GM19438 (cell line): ENCODE data around the gene HNRNPF.
"Not testable (repeated sequence)": the region's sequence is repeated elsewhere in the genome, so short reads cannot be mapped to it uniquely, and the experiment has no call there.

Experiments used
- ATAC-seq: cut with Tn5 transposase; IDR thresholded peaks from one replicate; pipeline ENCODE4 v1.9.1; 2021; ENCODE audit warnings: low read depth; ENCODE audit not compliant: unreplicated experiment

The HNRNPF gene

DNA sequence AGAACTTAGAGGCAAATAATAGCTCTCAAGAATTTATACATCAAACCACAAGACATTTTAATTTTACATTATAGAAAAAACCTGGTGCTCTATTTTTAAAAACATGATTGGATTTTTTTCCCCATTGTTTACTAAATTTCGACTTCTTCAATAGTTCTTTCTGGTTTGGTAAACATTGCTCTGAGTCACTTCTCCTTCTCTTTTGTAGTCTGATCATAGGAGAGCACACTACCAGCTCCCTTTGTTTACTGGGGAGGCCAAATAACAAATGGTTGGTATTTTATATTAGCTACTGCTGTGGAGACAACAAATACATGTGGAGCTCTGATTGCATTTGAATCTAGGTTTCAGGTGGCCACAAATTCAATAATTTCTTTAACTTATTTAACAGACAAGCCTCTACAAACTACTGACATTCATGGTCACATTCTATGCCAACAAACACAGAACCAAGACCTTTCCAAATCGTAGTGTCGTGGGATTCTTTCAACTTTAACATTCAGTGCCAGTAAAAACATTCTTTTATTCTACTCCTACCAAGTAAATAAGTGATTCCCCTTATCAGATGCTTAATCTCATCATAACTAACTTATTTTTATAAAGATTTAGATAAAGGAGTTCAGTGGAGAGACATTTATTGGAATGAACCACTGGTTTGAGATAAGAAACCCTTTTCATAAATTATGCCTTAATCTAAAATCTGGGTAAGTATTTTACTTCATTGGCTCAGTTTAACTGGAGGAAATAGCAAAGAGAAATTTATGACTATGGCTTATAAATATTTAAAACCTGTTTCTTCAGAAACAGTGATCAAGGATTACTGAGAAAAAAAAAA, 55.3 kb downstream of the HNRNPF start:
- ATAC-seq: no peak

DNA sequence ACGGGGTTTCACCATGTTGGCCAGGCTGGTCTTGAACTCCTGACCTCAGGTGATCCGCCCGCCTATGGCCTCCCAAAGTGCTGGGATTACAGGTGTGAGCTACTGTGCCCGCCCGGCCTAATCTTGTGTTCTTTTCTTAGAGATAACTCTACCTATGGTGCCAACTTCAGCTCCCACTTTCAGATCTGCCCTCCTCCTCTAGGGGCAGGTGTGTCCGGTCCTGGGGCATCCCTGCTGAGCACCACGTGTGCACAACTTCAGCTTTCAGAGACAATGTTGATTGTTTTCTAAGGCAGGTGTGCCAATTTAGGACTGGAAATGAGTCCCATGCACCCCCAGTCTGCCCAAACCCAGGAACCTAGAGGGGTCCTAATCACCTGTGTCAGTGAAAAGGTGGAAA, 56.0 kb downstream of the HNRNPF start:
- ATAC-seq: no peak

DNA sequence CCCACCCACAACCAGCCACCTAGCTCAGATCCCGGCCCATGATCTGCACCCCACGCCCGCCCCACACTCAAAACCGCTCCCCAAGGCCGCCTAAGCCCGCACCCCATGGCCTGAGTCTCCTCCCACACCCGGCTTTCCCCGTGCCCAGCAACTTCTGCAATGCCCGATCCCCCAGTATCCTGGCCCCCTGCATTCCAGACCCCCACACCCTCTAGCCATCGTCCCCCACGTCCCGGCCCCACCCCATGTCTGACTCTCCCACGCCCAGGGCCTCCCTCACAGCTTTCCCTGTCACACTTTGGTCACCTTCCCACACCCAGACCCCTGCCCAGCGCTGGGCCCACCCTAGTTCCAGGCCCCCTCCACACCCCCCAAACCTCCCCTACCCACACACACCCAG, 57.7 kb downstream of the HNRNPF start:
- no peak for ATAC-seq

DNA sequence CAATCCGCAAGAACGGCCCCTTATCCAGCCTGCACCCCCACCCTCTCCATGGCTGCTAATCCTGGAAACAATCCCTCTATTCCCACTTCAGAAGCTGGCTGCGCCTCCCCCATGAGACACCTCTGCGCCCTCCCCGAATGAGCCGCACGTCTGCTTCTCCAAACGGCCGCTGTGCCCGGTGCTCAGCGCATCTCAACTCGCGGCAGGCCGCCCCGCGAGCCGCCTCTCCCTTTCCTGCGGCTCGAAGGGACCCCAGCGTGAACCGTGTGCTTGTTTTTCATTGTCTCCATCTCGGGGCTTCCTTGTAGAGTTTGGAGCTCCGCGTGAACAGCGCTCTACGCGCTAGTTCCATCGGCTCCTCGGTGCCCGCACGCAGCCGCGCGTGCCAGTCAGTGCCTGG, 58.3 kb downstream of the HNRNPF start:
- no peak for ATAC-seq

DNA sequence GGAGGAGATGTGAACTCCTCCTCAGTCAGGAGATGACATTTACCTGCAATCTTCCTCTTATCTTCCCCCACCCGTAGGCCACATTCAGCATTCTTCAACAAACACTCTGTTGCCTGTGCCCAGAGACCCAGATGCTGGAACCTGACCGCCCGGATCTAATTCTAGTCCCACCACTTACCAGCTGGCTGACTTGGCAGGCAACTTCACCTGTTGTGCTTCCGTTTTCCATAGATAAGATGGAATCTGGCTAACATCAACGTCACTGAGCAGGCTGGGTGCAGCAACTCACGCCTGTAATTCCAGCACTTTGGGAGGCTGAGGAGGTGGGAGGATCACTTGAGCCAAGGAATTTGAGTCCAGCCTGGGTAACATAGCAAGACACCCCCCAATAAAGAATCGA, 58.8 kb downstream of the HNRNPF start:
- no peak for ATAC-seq

DNA sequence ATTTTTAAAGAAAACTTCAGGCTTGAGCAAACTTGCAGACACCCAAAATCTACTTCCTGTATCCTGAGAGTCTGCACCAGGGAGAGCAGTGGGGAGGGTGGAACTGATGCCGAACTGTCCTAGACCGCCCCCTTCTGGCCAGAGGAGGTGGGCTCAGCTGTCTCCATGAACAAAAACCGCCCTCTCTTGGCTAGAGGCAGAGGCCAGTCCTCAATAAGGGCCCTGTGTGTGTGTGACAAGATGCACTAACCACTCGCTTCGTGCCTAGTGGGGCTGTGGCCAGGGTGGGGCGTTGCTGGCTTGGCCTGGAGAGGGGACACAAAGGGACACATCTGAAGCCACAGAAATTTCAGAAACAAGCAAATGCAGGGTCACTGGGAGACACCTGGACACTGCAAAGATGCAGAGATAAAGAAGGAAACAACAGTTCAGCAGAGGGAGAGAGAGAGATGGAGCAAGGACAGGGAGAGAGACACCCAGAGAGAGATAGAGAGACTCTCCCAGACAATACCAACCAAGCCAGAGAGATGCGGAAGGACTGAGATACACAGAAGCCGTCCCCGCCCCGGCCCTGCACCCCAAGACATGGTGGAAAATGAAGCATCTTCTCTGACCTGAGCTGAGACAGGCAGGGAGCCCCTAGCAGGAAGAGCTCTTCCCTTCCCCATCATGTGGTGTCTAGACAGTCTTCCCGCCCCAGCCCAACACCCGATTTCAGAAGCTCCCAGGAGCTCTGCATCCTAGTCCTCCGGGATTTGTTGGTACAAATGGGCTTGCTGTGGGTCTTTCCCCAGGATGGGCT, 60.3 kb downstream of the HNRNPF start:
- peak; percentile 99 for ATAC-seq

DNA sequence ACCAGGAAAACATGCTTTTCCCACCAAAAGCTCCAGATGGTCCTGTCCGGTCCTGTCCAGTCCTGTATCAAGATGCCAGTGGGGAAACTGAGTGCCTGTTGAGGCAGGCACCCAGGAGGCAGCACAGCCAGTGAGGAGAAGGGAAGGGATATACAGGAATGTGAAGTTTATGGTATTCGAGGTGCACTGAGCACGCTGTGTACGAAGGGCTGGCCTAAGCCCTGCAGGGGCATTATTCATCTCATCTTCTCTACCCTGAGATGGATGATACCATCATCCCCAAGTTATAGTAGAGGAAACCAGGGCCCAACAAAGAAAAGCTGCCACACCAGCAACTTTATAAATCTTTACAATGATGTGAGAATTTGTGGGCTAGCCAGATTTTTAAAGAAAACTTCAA, 61.0 kb downstream of the HNRNPF start:
- ATAC-seq: no peak

DNA sequence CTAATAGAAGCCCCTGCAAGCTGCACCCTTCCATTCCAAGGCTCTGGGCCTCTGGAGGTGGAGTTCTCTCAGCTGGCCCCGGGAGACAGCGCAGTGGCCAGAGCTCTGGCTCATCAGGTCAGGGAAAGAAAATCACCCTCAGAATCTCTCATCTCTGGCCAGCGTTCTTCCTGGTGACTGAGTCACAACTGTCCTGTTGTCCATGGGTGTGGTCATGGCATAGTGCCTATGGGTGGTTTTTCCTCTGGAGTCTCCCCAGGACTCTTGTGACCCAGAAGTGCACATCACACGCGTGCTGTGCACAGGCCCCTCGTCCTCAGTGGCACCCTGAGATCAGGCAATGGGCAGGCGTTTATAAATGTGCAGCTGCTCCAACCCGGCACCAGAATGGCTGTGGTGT, 64.9 kb downstream of the HNRNPF start:
- no peak for ATAC-seq

DNA sequence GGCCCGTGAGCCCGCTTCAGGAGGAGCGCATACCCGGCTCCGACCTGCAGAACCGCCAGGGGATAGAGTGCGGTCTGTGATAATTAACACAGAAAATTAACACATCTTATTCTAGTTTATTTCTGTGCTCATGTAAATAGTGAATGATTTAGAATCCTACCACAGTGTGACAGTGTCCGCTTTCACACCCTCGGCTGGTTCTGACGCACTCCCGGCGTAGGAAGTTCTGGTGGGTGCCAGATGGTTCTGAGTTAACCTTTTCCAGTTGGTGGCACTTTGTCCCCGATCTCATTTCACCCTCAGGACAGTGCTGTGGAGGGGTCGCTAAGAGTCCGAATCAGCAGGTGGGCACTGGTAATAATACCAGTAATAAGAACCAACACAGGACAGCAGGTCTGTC, 65.9 kb downstream of the HNRNPF start:
- no peak for ATAC-seq

DNA sequence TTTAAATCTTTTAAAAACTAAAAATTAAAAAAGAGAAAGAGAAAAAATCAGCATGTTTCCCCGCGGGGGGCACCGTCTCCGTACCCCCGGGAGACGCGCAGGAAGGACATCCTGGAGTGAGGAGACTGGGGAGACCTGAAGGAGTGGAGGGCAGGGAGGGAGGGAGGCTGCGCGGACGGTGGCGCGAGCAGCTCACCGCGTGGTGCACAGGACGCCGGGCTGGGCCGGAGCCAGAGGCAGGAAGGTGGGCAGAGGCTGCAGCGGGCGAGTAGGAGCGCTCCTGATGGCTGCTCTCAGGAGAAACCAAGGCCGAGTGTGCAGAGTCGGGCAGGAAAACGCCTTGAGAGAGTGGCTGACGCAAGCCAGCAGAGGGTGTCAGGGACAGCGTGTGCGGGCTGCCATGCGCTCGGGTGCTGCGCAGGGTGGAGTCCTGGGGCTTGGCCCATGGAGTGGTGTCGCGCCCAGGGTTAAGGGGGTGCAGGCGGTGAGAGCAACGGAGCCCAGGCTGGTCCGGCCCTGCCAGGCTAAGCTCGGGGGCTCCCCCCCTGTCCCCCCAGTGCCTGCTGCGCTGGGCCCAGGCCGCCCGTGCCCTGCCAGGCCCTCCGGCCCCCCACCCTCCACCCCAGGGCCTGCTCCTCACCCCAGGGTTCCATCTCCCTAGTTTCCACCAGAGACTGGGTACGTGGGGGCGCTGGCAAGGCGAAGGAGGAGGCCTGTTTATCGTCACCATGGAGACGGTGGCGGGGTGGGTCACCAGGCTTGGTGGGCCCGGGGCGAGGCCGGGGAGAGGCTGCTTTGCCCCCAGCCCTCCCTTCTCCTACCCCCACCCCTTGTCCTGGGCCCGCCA, 66.5 kb downstream of the HNRNPF start:
- ATAC-seq: no peak

DNA sequence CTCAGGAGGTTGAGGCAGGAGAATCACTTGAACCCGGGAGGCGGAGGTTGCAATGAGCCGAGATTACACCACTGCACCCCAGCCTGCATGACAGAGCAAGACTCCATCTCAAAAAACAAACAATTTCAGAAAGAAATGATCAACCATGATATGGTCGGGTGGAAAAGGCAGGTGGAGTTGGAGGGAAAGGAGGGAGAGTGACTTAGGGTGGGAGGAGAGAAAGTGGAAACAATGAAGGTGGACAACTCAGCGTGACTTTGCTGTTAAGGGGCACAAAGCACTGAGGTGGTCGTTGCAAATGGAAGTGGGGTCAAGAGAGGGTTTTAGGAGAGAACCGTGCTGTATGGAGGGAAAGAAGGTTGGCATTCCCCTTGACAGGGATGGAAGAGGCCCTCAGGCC, 67.5 kb downstream of the HNRNPF start:
- no peak for ATAC-seq

DNA sequence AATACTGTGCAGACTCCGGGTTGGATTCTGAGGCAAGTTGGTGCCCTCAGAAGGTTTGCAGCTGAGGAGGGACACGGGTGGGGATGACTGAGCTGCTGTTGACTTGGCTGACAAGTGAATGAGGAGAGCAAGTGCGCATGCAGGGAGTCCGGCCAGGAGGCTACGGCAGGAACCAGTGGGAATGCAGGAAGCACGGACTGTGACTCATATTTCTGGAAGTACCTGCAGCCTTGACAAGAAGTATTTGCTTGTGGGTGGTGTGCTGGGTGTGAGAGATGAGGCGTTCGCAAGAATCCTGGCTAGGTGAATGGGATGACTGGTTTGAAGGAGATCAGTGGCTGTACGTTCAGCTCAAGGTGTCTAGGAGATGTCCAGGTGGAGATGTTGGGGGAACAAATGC, 68.4 kb downstream of the HNRNPF start:
- no peak for ATAC-seq

DNA sequence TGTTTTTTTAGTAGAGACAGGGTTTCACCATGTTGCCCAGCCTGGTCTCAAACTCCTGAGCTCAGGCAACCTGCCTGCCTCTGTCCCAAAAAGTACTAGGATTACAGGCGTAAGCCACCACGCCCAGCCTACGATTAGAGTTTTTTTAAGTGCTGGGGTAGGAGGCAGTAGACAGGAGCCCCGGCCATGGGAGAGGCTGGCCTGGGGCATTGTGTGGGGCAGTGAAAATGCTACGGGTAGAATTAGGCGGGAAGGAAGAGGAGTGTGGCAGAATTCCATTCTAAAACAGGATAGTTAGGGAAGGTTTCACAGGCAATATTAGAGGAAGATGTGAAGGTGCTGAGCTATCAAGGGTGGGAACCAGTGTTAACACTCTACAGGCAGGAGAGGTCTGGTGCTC, 68.9 kb downstream of the HNRNPF start:
- ATAC-seq: no peak

DNA sequence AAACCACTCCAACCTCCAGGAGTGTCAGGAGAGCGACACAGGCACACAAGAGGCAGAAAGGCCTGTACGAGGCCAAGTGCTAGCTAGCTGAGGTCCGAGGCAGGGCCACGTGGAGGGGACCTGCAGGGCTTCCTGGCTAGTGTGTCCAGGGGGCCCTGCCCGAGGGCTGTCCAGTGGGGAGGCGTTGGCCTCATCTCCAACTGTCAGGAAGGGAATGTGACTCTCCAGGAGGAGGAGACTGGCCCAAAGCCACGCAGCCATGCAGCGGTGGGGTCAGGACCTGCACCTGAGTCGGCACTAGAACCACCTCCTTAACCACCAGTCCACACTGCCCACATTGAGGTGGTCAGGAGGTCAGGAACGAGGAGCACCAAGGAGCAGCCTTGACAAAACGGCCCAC, 69.8 kb downstream of the HNRNPF start:
- ATAC-seq: no peak

DNA sequence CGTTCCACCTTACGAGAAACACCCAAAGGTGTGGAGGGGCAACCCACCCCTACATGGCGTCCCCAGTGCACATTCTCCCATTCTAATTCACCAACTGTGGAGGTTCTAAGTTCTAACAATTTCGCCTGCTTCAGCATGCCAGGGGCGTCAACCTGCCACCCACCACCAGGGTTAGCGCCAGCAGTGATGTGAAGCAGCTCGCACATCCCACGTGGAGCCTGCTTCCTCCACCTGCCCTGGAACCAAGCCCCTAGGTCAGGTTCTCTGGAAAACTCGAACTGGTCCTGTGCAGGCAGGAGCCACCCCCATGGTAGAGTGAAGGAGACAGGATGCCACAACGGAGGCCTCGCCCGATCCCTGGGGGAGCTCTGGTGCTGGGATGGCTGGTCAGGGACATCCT, 70.9 kb downstream of the HNRNPF start:
- no peak for ATAC-seq

DNA sequence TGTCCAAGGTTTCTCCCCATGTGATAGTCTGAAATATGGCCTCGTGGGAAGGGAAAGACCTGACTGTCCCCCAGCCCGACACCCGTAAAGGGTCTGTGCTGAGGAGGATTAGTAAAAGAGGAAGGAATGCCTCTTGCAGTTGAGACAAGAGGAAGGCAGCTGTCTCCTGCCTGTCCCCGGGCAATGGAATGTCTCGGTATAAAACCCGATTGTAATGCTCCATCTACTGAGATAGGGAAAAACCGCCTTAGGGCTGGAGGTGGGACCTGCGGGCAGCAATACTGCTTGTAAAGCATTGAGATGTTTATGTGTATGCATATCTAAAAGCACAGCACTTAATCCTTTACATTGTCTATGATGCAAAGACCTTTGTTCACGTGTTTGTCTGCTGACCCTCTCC, 71.5 kb downstream of the HNRNPF start:
- not testable (repeated sequence) for ATAC-seq

DNA sequence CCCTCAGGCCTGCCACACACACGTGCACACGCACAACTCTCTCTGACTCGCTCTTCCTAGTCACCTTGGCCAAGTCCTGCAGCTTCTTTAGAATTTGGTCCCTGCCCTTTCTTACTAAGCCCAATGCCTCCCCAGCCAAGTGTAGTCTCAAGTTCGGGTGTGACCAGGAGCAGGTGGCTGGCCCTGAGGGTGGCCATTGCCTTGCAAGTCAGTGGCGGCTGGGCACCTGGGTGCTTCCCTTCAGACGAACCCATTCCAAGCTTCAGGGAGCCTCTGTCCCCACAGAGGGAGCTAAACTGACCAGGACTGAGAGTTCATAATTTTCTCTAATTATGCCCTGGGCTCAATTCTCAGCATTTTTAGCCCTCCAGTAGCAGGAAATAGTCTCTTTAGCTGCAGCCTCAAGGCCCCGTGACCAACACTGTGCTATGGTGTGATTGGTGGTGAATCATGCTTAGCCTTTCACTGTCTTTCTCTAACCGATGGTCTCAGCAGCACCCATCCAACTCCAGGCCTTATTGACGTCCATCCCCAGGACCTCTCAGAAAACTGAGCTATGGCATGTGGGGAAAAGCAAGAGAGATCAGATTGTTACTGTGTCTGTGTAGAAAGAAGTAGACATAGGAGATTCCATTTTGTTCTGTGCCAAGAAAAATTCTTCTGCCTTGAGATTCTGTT, 72.2 kb downstream of the HNRNPF start:
- ATAC-seq: no peak

DNA sequence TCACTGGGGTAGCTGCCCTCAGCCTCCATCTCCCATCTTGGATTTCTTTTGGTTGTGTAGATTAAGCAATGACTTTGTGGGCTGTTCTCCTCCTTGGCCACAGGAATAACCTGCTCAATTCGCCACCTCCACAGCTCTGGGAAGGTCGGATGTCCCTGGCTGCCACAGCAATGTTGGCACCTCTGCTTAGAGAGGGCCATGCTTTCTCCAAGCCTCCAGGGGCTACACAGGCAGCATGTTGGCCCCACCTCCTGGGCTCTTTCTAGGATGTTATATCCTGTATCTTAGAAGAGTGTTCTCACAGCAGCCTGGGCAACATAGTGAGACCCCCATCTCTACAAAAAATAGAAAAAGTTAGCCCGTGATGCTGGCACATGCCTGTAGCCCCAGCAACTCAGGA, 72.9 kb downstream of the HNRNPF start:
- ATAC-seq: no peak
